ENCODE measurements around the gene KRTAP2-3. TPM values are rescaled to one million over a fixed set of nuclear protein-coding genes. Genes with fewer than 3 reads are reported as not detected.
"Not testable (repeated sequence)": the region's sequence is repeated elsewhere in the genome, so short reads cannot be mapped to it uniquely, and the experiment has no call there.

KRTAP2-3 gene
- polyA plus RNA-seq, 1 donor from 2014 or later, result not detected

- no peak overlapping the region for H3K27ac ChIP-seq (ENCODE audit: low read length)
These were observed 2.0 kb upstream of the KRTAP2-3 start for GRCh38 chr17:41061964-41062363.

GRCh38 chr17:41059276-41060051 is 450 bp downstream of the KRTAP2-3 start:
- not testable (repeated sequence) for H3K9me2 ChIP-seq (ENCODE audit: insufficient read depth, low read length); H4K20me1 ChIP-seq (ENCODE audit: insufficient read depth); H3K9me3 ChIP-seq (ENCODE audit: low read length); H3F3A ChIP-seq (ENCODE audit: insufficient read depth, low read length, poor library complexity, severe bottlenecking); H3K4me2 ChIP-seq (ENCODE audit: low read length); H3K79me2 ChIP-seq (replicated peaks; ENCODE audit: insufficient read depth, low read length); H2AFZ ChIP-seq (ENCODE audit: low read depth, low read length); H3K4me3 ChIP-seq (ENCODE audit: low read length); H3K9ac ChIP-seq (ENCODE audit: low read length); H3K27me3 ChIP-seq (ENCODE audit: insufficient read depth, low read depth, low read length); H3K27ac ChIP-seq (ENCODE audit: low read length); H3K36me3 ChIP-seq (ENCODE audit: insufficient read depth, low read length)

More at GRCh38 chr17:41061964-41062363, 2.0 kb upstream of the KRTAP2-3 start:
- Histone ChIP-seq H3K27me3 (ENCODE audit: insufficient read depth, low read depth, low read length) (no peaks in the 10 kb centered on the region), H4K20me1 (ENCODE audit: insufficient read depth) (no peaks in the 10 kb centered on the region), H3K4me2 (ENCODE audit: low read length) (no peak overlapping the region), H3K4me3 (ENCODE audit: low read length) (no peak overlapping the region), H3K9me3 (ENCODE audit: low read length) (no peaks in the 10 kb centered on the region), H3F3A (ENCODE audit: insufficient read depth, low read length, poor library complexity, severe bottlenecking) (no peaks in the 10 kb centered on the region), H3K79me2 (replicated peaks; ENCODE audit: insufficient read depth, low read length) (no peaks in the 10 kb centered on the region), H2AFZ (ENCODE audit: low read depth, low read length) (no peak overlapping the region), H3K9me2 (ENCODE audit: insufficient read depth, low read length) (no peaks in the 10 kb centered on the region), H3K9ac (ENCODE audit: low read length) (no peak overlapping the region), H3K36me3 (ENCODE audit: insufficient read depth, low read length) (no peaks in the 10 kb centered on the region)
- TF ChIP-seq SMC3 (conservative IDR thresholded peaks at IDR 0.05; ENCODE audit: poor library complexity), result no peak

GRCh38 chr17:41058741-41059140 is 1.2 kb downstream of the KRTAP2-3 start:
- H2AFZ ChIP-seq (ENCODE audit: low read depth, low read length), result no peak overlapping the region
- H3K9me3 ChIP-seq (ENCODE audit: low read length), result no peaks in the 10 kb centered on the region
- H3K27me3 ChIP-seq (ENCODE audit: insufficient read depth, low read depth, low read length), result no peaks in the 10 kb centered on the region
- no peak overlapping the region for H3K4me2 ChIP-seq (ENCODE audit: low read length)
- H3K36me3 ChIP-seq (ENCODE audit: insufficient read depth, low read length), result no peaks in the 10 kb centered on the region
- no peaks in the 10 kb centered on the region for H3F3A ChIP-seq (ENCODE audit: insufficient read depth, low read length, poor library complexity, severe bottlenecking)
- H3K27ac ChIP-seq (ENCODE audit: low read length), result no peak overlapping the region
- H3K9ac ChIP-seq (ENCODE audit: low read length), result no peak overlapping the region
- H4K20me1 ChIP-seq (ENCODE audit: insufficient read depth), result no peaks in the 10 kb centered on the region
- TF ChIP-seq TAF1 (IDR thresholded peaks at IDR 0.05; ENCODE audit: low read depth) (no peak), CTCF (IDR thresholded peaks at IDR 0.05; ENCODE audit: poor library complexity, severe bottlenecking) (no peak), EZH2 (IDR thresholded peaks at IDR 0.05; ENCODE audit: borderline replicate concordance, insufficient read depth, low read length, poor library complexity, severe bottlenecking) (no peak), EP300 (conservative IDR thresholded peaks at IDR 0.05; ENCODE audit: poor library complexity, severe bottlenecking) (no peak), POLR2AphosphoS5 (IDR thresholded peaks at IDR 0.05) (no peak), SMC3 (conservative IDR thresholded peaks at IDR 0.05; ENCODE audit: poor library complexity) (no peak), MXI1 (conservative IDR thresholded peaks at IDR 0.05; ENCODE audit: poor library complexity, severe bottlenecking) (no peak), REST (IDR thresholded peaks at IDR 0.05; ENCODE audit: borderline replicate concordance) (no peak), RAD21 (conservative IDR thresholded peaks at IDR 0.05) (no peak)
- no peak overlapping the region for H3K4me3 ChIP-seq (ENCODE audit: low read length)
- H3K79me2 ChIP-seq (replicated peaks; ENCODE audit: insufficient read depth, low read length), result no peaks in the 10 kb centered on the region
- no peaks in the 10 kb centered on the region for H3K9me2 ChIP-seq (ENCODE audit: insufficient read depth, low read length)
